ENCODE measurements around the gene HMHB1.

HMHB1 gene

DNA sequence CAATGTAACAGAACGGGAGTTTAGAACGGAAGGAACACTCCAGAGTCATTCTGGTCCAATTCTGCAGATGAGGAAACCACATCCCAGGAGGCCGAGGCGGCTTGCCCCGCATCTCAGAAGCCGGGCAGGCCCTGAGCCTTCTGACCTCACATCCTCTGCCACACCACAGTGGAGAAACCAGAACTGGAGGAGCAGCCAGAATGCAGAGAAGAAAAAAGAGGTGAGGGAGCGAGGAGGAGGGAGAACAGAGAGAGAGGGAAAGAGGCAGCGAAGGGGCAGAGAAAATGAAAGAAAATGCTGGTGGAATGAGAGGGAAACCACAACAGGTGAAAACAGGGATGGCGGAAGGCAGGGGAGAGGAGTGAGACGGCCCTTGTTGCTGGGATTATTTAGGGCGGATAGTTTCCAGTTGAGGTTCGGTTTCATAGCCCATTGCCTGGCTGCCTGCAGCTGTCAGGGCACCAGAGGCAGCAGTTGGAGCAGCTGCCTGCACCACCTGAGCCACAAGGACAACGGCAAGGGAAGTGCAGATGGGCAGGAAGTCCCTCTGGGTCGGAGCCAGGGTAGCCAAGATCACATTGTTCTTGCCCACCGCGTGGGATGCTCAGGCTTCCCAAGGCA is at the start of gene HMHB1:
HMHB1 (plus strand) TSS at position 77 of the 621 bp plus-strand sequence.
- DNase-seq: no peak

DNA sequence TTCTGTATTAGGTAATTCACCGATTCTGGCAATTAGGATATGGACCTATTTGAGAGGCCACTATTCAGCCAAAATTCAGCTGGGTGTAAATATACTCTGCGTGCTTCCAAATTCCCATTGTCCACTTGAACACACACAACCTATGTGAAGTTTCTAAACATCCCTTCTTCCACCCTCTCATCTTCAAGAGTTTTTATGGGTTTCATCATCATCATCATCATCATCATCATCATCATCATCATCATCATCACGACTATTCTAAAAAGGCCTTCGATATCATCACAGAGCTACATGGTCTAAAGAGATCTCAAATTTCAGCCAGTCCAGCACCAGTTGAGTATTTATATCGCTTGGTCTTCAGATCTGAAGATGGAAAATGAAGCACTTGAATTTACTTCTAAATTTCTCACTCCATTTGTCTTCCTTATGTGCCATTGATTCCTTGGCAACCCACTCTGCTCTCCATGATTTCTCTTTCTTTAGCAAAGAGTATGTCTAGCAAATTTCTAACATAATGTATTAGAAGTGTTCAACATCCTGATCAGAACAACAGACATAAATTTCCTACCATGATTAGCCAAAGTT is 49.2 kb upstream of the HMHB1 start:
- no peak for DNase-seq

DNA sequence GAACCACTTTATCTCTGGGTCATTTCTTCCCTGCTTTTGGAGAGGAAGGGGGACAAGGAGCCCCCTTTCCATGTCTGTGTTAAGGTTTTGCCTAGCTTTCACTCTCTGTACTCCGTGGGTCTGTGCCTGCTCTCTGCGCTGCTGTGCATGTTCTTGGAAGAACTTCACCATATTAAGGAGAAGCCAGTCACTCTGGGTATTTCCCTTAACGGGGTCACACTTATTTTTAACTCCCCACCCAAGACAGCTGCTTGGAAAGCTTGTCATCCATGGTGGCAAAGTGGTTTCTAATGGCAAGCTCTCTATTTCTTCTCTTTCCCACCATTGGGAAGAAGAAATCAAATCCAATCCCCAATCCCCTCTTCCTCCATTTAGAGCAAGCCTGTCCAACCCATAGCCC is 44.8 kb upstream of the HMHB1 start:
- no peak for DNase-seq

DNA sequence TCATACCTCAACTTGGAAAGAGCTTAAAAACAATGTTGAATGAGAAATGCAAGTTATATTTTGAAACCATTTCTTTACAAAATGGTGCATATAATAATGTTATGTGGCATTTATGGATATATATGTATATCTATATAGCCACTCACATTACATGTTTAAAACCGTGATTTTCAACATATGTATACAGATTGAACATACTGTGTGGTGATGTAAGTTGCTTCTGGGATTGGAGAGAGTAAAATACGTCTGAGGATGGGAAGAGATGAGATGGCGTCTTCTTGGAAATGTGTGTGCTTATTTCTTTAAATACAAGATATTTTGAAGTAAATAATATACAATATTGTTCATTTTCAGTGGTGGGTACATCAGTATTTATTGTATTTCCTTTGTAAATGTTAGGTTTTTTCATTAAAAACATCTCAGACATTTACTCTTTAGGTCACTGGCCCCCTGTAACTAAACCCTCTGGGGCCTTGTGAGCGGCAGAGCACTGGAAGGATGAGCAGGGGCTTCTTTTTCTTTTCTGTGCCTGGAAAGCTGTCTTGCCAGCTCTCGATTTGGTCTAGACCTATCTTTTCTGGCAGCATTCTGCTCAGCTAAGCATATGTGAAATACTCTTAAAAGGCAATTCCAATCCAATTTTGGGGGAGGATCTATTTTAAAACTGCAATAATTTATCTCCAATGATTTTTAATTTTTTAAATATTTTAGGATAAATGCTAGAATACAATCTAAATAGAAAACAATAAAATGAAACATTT is 42.8 kb upstream of the HMHB1 start:
- no peak for DNase-seq

DNA sequence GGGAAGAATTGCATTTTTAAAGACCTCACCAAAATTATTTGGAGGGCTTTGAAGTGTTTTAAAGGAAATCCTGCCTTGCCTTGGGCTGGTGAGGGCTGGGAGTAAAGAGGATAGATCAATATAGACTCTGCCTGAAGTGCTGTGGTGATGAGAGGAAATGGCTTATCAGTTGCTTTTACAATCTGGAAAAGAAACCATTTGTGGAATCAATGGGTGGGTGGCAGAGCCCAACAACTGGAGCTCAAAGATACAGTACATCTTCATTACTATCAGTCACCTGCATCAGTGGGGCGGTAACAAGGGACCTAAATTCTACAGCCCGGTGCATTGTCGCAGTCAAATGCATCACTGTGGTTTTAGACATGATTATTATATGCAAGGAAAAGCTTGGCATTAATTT is 41.5 kb upstream of the HMHB1 start:
- DNase-seq: no peak

DNA sequence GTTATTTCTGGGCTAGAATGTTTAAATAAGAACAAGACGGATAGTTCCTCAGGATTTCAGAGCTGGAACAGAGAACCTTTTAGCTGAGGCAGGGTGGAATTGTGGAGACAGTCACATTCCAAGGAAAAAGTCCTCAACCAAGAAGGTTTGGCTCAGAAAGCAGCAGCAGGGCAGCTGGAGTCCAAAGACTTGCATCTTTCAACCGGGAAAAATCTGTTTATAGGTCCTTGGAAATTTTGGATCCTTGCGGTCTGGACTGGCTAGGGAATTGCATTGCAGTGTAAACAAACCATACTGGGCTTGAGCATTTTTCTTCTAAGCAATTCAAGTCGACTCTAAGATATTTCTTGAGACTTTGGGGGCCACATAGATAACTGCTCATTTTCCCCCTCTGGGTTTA is 40.8 kb upstream of the HMHB1 start:
- DNase-seq: no peak

DNA sequence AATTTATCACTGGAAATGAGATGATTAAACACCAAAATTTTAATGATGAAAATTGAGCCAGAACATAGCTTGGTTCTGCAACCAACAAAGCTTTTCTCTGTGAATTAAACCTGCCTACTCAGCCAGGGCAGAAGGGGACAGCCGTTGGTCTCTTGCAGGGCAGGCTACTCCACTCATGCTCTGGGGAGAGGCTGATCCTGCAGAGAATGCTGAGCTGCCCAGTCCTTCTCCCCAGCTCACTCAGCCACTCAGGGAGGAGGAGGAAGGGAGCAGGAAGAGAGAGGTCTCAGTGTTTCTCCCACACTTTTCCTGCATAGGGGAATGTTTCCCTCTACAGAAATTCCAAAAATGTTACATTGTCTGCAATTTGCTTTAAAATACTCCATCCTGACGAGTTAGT is 40.4 kb upstream of the HMHB1 start:
- no peak for DNase-seq

DNA sequence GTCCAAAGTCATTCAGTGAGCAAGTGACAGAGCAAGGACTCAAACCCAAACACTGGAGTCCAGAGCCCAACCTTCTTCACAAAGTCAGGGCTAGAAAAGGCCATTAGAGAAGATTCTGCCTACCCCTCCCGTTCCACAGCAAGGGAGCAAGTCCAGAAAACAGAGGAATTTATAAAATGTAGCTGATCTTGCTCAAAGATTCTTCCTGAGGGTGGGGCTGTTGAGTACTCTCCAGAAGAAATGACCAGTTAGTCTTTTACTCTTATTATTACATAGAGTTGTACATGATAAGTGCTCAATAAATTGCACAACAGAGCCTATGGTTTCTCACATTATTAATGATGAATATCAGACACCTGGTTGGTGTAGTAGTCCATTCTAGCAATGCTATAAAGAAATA is 39.3 kb upstream of the HMHB1 start:
- DNase-seq: no peak

GRCh38 chr5:143775258-143775657 is 36.7 kb upstream of the HMHB1 start:
- no peak for DNase-seq

GRCh38 chr5:143776951-143777350 is 35.0 kb upstream of the HMHB1 start:
- no peak for DNase-seq

DNA sequence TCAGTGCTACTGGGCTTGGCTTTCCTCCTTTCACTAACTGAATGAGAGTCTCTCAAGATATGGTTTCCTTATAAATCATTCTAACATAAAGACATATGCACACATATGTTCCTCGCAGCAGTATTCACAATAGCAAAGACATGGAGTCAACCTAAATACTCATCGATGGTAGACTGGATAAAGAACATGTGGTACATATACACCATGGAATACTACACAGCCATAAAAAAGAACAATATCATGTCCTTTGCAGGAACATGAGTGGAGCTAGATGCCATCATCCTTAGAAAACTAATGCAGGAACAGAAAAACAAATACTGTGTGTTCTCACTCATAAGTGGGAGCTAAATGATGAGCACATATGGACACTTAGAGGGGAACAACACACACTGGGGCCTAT is 32.5 kb upstream of the HMHB1 start:
- no peak for DNase-seq

GRCh38 chr5:143781993-143782520 is 29.9 kb upstream of the HMHB1 start:
- DNase-seq: no peak

GRCh38 chr5:143782588-143783386 is 29.2 kb upstream of the HMHB1 start:
- no peak for DNase-seq

GRCh38 chr5:143788401-143788800 is 23.6 kb upstream of the HMHB1 start:
- DNase-seq: no peak

- DNase-seq: no peak
Measured at GRCh38 chr5:143790457-143791112, 21.4 kb upstream of the HMHB1 start.

- DNase-seq: no peak
Measured at GRCh38 chr5:143791848-143792731, 19.9 kb upstream of the HMHB1 start.

DNA sequence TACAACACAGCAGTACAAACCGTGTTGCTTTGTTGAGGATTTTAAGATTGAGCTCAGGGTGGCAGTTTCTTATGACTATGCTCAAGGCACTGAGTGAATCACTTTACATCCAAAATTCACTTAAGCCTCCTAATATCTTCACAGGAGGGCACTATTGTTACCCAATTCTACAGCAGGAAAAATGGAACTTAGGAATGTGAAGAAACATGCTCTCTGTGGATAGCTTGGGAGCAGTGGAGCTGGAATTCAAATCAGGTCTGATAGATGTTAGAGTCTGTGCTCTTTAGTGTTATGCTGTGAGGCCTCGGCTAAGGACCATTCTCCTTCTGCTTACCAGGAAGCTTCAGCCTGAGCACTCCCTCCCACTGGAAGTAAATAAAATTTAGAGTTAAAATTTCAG is 18.7 kb upstream of the HMHB1 start:
- DNase-seq: no peak

DNA sequence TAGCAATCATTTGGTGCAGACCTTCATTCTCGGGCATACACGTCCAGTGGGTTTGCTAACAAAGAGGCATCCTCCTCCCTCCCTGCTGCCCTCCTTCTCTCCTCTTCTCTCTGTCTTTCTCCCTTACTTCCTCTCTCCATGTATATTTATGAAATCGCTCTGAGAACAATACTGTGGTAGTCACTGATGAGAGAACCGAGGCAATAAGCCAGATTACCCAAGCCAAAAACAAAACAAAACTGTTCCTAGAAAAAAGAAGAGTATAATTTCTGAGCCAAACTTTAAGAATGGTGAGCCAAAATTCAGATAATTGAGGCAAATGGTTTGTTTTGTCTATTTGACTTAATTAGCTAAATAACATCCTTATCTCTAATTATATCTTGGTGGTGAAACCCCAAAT is 15.8 kb upstream of the HMHB1 start:
- DNase-seq: no peak

DNA sequence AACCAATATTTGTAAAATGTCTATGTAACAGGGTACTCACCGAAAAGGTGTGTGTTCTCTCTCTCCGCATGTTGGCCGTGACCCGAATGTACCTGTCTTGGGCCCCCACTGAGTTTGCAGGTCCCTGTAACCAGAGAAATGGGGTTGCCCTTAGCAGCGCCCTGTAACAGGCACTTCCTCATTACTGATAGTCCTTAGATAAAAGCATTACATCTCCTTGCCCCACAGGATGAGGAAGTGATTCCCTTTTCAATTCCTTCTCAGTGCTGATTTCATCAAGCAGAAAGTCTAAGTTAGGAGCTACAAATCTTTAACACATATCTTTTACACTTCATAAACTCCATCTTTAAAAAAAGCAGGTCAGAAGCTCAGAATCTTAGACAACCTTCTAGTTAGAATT is 15.2 kb upstream of the HMHB1 start:
- DNase-seq: no peak

- DNase-seq: no peak
Measured at GRCh38 chr5:143800715-143801114, 11.2 kb upstream of the HMHB1 start.

- DNase-seq: no peak
Measured at GRCh38 chr5:143801252-143801939, 10.6 kb upstream of the HMHB1 start.

Data from NCI-H1417 (cell line).